ENCODE measurements around the gene LACTB.
"Not testable (repeated sequence)": the region's sequence is repeated elsewhere in the genome, so short reads cannot be mapped to it uniquely, and the experiment has no call there.

LACTB gene

GRCh38 chr15:63090472-63090871 is 31.2 kb upstream of the LACTB start:
- DNase-seq (ENCODE audit: low spot score): no peak

- DNase-seq (ENCODE audit: low spot score): no peak
These were observed 30.8 kb upstream of the LACTB start for GRCh38 chr15:63090887-63091286.

- no peak for DNase-seq (ENCODE audit: low spot score)
These were observed 29.8 kb upstream of the LACTB start for GRCh38 chr15:63091679-63092446.

GRCh38 chr15:63093486-63094205 is 28.0 kb upstream of the LACTB start:
- DNase-seq (ENCODE audit: low spot score): peak; percentile 85

GRCh38 chr15:63094495-63094931 is 27.1 kb upstream of the LACTB start:
- no peak for DNase-seq (ENCODE audit: low spot score)

- DNase-seq (ENCODE audit: low spot score): no peak
These were observed 25.5 kb upstream of the LACTB start for GRCh38 chr15:63096178-63096577.

GRCh38 chr15:63098901-63099300 is 22.8 kb upstream of the LACTB start:
- not testable (repeated sequence) for DNase-seq (ENCODE audit: low spot score)

- DNase-seq (ENCODE audit: low spot score): not testable (repeated sequence)
These were observed 22.1 kb upstream of the LACTB start for GRCh38 chr15:63099581-63099980.

DNA sequence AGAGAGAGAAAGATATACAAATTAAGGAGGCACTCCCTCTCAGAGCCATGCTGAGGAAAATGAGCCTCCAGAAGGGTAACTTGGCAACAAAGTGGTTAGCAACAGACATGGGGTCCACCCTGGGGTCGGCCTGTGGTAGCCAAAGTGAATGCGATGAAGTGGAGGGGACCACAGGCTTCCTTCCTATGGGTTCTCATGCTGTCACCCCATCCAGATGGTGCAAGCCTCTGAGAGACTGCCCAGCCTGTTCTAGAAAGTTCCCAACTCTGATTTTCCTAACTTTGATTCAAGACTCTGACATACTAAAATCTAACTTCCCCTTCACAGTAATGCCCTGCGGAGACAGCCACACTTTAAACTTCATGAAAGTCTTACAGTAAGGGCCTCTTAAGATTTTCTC is 18.2 kb upstream of the LACTB start:
- DNase-seq (ENCODE audit: low spot score): no peak

DNA sequence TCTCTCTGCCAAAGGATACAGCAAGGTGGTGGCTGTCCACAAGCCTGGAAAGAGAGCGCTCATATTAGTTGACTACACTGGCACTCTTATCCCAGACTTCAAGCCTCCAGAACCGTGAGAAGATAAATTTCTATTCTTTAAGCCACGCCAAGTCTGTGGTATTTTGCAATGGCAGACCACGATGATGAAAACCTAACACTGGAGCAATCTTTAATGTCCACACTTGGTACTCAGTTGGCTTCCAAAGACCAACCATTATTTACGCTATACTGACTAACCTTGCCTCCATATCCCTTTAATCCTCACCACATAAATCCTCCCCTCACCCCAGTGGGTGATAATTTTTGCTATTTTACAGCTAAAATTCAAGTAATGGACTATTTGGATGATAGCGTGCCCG is 16.9 kb upstream of the LACTB start:
- no peak for DNase-seq (ENCODE audit: low spot score)

DNA sequence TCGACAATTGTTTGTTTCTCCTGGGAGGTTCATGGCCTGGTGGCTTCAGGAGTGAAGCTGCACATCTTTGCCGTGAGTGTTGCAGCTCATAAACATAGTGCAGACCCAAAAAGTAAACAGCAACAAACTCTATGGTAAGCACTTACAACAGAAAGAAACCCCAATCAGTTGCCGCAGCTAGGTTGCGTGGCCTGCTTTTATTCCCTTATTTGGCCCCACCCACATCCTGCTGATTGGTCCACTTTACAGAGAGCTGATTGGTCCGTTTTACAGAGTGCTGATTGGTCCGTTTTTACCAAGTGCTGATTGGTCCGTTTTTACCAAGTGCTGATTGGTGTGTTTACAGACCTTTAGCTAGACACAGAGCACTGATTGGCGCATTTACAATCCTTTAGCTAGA is 16.3 kb upstream of the LACTB start:
- not testable (repeated sequence) for DNase-seq (ENCODE audit: low spot score)

DNA sequence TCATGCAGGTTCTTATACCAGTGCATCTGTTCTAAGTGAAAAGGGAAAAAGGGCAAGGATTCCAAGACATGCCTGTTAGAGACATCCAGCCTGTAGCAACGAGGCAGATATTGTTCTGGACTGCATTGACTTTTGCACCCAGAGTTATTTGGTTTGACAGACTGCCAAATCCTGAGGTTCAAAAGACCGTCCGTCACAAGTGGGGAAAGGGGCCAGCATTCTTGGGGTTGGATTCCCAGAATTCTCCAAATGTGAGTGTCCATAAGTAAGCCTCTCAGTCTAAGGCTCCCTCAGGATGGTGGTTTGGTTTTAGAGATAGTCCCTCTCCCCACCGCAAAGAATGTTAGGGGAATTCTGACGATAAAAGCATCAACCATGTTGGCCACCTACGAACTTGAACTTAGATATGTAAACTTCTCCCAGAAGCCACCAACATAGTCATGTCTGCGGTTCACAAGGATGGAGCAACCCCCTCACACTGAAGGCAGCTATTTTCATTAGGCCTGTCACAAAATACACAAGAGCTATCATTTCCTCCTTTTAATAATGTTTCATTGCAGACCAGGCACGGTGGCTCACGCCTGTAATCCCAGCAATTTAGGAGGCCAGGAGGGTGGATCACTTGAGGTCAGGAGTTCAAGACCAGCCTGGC is 13.6 kb upstream of the LACTB start:
- peak; percentile 58 for DNase-seq (ENCODE audit: low spot score)

GRCh38 chr15:63109498-63109897 is 12.2 kb upstream of the LACTB start:
- DNase-seq (ENCODE audit: low spot score): no peak

DNA sequence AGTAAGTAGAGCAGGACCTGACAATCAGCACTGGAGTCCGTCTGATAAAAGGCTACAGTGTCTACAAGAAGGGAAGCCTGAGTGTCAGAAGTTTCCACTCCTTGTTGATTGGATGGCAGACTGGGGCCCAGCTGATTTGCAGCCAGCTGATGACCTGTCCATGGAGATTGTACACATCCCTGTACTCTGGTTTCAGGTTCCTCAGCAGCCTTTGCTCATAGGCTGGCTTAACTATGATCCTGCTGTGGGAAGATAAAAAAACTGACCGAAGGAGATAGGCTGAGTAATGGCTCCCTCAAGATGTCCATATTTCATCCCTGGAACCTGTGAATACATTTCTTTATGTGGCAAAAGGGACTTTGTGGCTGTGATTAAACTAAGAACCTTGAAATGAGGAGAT is 11.7 kb upstream of the LACTB start:
- no peak for DNase-seq (ENCODE audit: low spot score)

GRCh38 chr15:63110428-63111026 is 11.1 kb upstream of the LACTB start:
- DNase-seq (ENCODE audit: low spot score): no peak

DNA sequence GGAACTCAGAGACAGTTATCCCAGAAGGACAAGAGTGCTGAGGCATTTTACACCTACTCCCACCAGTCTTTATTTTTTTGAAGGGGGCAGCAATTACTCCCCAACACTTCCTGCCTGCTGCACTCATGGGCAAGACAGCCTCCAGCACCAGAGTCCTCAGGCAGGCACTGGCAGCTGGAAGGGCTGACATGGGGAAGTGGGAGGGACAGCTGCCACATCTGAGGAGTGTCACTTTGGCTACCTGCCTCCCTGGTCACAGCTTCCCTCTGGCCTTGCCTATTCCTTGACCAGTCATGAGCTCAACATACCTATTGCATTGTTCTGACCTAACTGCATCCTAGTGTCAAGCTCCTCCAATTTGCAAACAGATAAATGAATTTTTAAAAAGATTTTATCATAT is 10.2 kb upstream of the LACTB start:
- no peak for DNase-seq (ENCODE audit: low spot score)

- no peak for DNase-seq (ENCODE audit: low spot score)
These were observed 8.8 kb upstream of the LACTB start for GRCh38 chr15:63112871-63113270.

DNA sequence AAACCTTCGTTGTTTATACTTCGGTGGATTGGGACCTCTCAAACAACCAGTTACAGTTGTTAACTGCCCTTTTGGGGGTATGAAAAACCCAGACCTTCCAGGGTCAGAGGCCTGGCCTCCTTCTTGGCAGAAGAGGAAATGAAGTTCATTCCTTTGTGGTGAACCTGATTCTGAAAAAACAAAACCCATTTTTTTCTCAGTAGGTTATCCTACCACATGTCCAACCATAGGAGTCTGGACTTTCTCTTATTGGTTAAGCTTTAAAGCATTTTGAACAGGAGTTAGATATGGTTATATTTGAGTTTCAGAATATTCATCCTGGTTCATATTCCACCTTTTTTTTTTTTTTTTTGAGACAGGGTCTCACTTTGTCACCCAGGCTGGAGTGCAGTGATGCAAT is 7.2 kb upstream of the LACTB start:
- DNase-seq (ENCODE audit: low spot score): no peak

GRCh38 chr15:63118854-63119253 is 2.8 kb upstream of the LACTB start:
- DNase-seq (ENCODE audit: low spot score): no peak

DNA sequence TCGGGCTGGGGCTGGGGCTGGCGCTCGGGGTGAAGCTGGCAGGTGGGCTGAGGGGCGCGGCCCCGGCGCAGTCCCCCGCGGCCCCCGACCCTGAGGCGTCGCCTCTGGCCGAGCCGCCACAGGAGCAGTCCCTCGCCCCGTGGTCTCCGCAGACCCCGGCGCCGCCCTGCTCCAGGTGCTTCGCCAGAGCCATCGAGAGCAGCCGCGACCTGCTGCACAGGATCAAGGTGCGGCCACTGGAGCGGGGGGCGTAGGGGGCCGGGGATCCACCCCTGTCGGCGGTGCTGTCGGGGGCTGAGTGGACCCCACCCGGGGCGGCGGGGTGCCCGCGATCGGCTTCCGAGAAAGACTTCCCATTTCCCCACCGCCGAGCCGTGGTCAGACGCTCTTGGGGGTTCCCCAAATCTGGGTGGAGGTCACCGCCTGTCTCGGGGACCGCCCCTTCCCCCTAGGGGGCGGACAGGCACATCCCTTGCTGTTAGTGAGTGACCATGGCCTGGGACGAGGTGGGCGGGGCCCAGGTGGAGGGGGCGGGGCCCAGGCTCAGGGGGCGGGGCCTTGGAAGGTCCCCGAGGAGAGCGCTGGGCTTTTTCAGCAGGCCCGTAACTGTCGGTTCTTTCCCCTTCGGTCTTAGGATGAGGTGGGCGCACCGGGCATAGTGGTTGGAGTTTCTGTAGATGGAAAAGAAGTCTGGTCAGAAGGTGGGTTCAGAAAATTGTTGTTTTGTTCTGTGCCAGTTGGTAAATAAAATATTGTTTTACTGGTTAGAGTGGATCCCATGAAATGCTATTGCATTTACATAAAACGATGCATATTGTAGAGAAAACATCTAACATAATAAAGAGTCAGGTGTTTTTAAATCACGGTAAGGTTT is 578 bp downstream of the LACTB start:
- DNase-seq (ENCODE audit: low spot score): peak; percentile 80

DNA sequence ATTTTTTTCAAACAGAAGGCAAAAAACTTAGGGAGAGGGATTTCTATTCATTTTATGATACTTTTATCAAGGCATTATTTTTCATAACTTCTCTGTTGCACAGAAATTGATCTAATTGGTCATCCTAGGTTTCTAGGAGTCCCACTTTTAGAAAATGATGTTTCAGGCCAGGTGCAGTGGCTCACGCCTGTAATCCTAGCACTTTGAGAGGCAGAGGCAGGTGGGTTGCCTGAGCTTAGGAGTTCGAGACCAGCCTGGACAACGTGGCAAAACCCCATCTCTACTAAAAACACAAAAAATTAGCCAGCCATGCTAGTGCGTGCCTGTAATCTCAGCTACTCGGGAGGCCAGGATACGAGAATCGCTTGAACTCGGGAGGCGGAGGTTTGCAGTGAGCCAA is 2.8 kb downstream of the LACTB start:
- no peak for DNase-seq (ENCODE audit: low spot score)

DNA sequence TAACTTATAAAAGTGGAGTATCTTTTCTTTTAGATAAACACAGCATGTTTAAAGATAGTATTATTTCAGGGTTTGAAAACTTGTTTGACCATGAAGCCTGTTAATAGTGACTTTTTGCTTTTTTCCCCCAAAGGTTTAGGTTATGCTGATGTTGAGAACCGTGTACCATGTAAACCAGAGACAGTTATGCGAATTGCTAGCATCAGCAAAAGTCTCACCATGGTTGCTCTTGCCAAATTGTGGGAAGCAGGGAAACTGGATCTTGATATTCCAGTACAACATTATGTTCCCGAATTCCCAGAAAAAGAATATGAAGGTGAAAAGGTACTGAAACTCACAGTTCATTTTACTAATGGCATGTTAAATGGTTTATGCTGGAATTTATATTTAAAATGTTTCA is 5.1 kb downstream of the LACTB start:
- DNase-seq (ENCODE audit: low spot score): no peak

Measured in HuH-7 (cell line).